DOHH2 (cell line): ENCODE measurements around the gene JAG2.

Experiments used
- H3F3A ChIP-seq: fragments of 200-600 bp; sonication (generic), shearing (Covaris generic); 2 replicates; pipeline ENCODE4 v1.6.0; 2016; ENCODE audit warnings: antibody characterized with exemption, mild to moderate bottlenecking; ENCODE audit not compliant: control insufficient read depth, insufficient read depth
- H3K27ac ChIP-seq: fragments of 200-600 bp; sonication (generic); 2 replicates; pipeline ENCODE4 v1.5.1; 2014; ENCODE audit warnings: low read depth, mild to moderate bottlenecking, low read length, moderate library complexity
- H3K27me3 ChIP-seq: fragments of 200-600 bp; sonication (generic); 2 replicates; pipeline ENCODE4 v1.6.1; 2014; ENCODE audit warnings: mild to moderate bottlenecking, low read length, mixed read lengths; ENCODE audit not compliant: control insufficient read depth
- H3K36me3 ChIP-seq: fragments of 200-600 bp; sonication (generic); 2 replicates; pipeline ENCODE4 v1.6.1; 2014; ENCODE audit warnings: mild to moderate bottlenecking, low read length, moderate library complexity, mixed read lengths; ENCODE audit not compliant: control insufficient read depth
- H3K4me1 ChIP-seq: fragments of 200-600 bp; sonication (generic); 2 replicates; pipeline ENCODE4 v1.6.1; 2014; ENCODE audit warnings: mild to moderate bottlenecking, low read length, mixed read lengths; ENCODE audit not compliant: control insufficient read depth
- H3K4me2 ChIP-seq: fragments of 200-600 bp; sonication (generic); 2 replicates; pipeline ENCODE4 v1.6.0; 2014; ENCODE audit warnings: mild to moderate bottlenecking, low read length, moderate library complexity
- H3K4me3 ChIP-seq: fragments of 200-600 bp; sonication (generic); 2 replicates; pipeline ENCODE4 v1.5.1; 2014; ENCODE audit warnings: mild to moderate bottlenecking, low read length, mixed read lengths
- H3K79me2 ChIP-seq: fragments of 200-600 bp; sonication (generic); 2 replicates; pipeline ENCODE4 v1.6.1; 2014; ENCODE audit warnings: mild to moderate bottlenecking, low read length, mixed read lengths; ENCODE audit not compliant: control insufficient read depth
- H3K9me2 ChIP-seq: fragments of 200-600 bp; sonication (generic); replicated peaks from 2 replicates; pipeline ENCODE4 v1.6.1; 2014; ENCODE audit warnings: mild to moderate bottlenecking, low read length, mixed read lengths; ENCODE audit not compliant: control insufficient read depth
- H3K9me3 ChIP-seq: fragments of 200-600 bp; sonication (generic); 2 replicates; pipeline ENCODE4 v1.6.1; 2014; ENCODE audit warnings: antibody characterized with exemption, low read length, mixed read lengths; ENCODE audit not compliant: control insufficient read depth, insufficient read depth
- H4K20me1 ChIP-seq: fragments of 200-600 bp; sonication (generic); 2 replicates; pipeline ENCODE4 v1.6.0; 2014; ENCODE audit warnings: low read depth, mild to moderate bottlenecking, antibody characterized with exemption, low read length, moderate library complexity; ENCODE audit not compliant: control insufficient read depth, insufficient read depth
- EZH2phosphoT487 ChIP-seq: fragments of 200-600 bp; sonication (generic); IDR thresholded peaks from 2 replicates; pipeline ENCODE4 v1.6.1; 2017; ENCODE audit warnings: borderline replicate concordance, mild to moderate bottlenecking, antibody characterized with exemption, low read length, moderate library complexity, mixed read lengths
- TF ChIP-seq, protein P1 (sequence below): fragments of 200-600 bp; sonication (generic); IDR thresholded peaks from one replicate; pipeline ENCODE4 v1.5.1; 2014; ENCODE audit warnings: antibody characterized with exemption, mild to moderate bottlenecking, low read depth, low read length; ENCODE audit not compliant: poor library complexity, severe bottlenecking

The JAG2 gene

DNA sequence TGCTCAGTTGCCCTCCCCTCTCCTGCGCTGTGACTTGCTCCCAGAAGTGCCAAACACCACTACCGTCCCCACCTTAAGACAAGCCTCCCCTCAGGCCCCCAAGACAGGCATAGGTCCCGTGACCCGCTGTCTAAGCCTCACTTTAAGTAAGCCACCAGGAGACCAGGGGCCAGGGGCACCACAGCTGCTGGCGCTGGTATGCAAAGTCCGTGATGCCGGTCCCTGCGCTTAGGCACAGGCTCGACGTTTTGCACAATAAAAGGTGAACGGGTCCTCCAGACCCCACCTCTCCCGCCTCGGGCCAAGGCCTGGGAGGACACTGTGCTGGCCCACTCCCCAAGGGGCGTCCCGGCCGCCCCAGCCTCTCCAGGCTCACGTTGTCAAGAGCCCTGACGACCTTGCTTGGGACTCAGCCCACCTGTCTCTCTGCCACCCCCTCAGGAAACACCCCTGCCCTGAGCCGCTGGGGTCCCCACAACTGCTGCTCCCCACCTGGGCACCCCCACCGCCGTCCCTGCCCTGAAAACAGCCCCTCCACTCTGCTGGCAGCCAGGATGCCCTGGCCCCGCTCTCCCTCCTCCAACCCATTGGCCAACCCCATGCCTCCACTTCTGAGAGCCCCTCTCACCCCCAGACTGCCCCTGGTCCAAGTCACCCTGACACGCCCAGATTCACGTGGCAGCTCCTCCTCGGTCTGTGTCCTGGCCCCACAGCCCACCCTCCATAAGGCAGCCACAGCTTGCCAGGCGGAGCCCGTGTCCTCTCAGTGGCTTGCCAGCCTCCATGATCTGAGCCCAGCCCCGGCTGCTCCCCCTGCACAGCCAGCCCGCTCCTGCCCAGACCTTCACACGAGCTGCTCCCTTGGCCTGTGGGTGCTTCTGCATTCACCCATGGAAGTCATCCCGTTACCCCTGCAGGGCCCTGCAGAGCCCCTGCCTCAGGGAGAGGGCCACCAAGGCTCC lies 11.9 kb downstream of the JAG2 start:
- H3K27ac ChIP-seq = no peak overlapping the region
- no peak overlapping the region for H3K4me2 ChIP-seq
- no peaks in the 10 kb centered on the region for H3K4me1 ChIP-seq
- H3K9me3 ChIP-seq = no peaks in the 10 kb centered on the region
- no peaks in the 10 kb centered on the region for H4K20me1 ChIP-seq
- no peaks in the 10 kb centered on the region for H3F3A ChIP-seq
- no peak for TF ChIP-seq EZH2phosphoT487
- TF ChIP-seq, protein P1, sequence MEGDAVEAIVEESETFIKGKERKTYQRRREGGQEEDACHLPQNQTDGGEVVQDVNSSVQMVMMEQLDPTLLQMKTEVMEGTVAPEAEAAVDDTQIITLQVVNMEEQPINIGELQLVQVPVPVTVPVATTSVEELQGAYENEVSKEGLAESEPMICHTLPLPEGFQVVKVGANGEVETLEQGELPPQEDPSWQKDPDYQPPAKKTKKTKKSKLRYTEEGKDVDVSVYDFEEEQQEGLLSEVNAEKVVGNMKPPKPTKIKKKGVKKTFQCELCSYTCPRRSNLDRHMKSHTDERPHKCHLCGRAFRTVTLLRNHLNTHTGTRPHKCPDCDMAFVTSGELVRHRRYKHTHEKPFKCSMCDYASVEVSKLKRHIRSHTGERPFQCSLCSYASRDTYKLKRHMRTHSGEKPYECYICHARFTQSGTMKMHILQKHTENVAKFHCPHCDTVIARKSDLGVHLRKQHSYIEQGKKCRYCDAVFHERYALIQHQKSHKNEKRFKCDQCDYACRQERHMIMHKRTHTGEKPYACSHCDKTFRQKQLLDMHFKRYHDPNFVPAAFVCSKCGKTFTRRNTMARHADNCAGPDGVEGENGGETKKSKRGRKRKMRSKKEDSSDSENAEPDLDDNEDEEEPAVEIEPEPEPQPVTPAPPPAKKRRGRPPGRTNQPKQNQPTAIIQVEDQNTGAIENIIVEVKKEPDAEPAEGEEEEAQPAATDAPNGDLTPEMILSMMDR = no peak
- no peak overlapping the region for H3K4me3 ChIP-seq
- no peaks in the 10 kb centered on the region for H3K79me2 ChIP-seq
- H3K9me2 ChIP-seq = no peaks in the 10 kb centered on the region
- no peaks in the 10 kb centered on the region for H3K36me3 ChIP-seq
- H3K27me3 ChIP-seq = no peaks in the 10 kb centered on the region

GRCh38 chr14:105155681-105156413 lies 12.7 kb downstream of the JAG2 start:
- H3K4me2 ChIP-seq = no peak overlapping the region

GRCh38 chr14:105155071-105155651 lies 13.4 kb downstream of the JAG2 start:
- Histone ChIP-seq H3K27ac (no peak overlapping the region), H3K4me2 (no peak overlapping the region), H3K36me3 (no peaks in the 10 kb centered on the region), H3K9me3 (no peaks in the 10 kb centered on the region), H3F3A (no peaks in the 10 kb centered on the region), H3K27me3 (no peaks in the 10 kb centered on the region), H3K4me1 (no peaks in the 10 kb centered on the region), H3K4me3 (no peak overlapping the region), H4K20me1 (no peaks in the 10 kb centered on the region), H3K79me2 (no peaks in the 10 kb centered on the region), H3K9me2 (no peaks in the 10 kb centered on the region)
- TF ChIP-seq EZH2phosphoT487 = no peak
- TF ChIP-seq, protein P1 = no peak

More at GRCh38 chr14:105155681-105156413, 12.7 kb downstream of the JAG2 start:
- no peaks in the 10 kb centered on the region for H3K79me2 ChIP-seq
- no peaks in the 10 kb centered on the region for H4K20me1 ChIP-seq
- TF ChIP-seq EZH2phosphoT487 = no peak
- TF ChIP-seq, protein P1 = no peak
- H3K36me3 ChIP-seq = no peaks in the 10 kb centered on the region
- no peaks in the 10 kb centered on the region for H3F3A ChIP-seq
- no peaks in the 10 kb centered on the region for H3K27me3 ChIP-seq
- no peaks in the 10 kb centered on the region for H3K9me2 ChIP-seq
- no peaks in the 10 kb centered on the region for H3K4me1 ChIP-seq
- no peaks in the 10 kb centered on the region for H3K9me3 ChIP-seq
- no peak overlapping the region for H3K4me3 ChIP-seq
- no peak overlapping the region for H3K27ac ChIP-seq
